Measurements from ENCODE around the gene CDH4. TPM values are rescaled to one million over a fixed set of nuclear protein-coding genes. Genes with fewer than 3 reads are reported as not detected.

The CDH4 gene
- total and polyA plus RNA-seq, 4 experiments from 2014 or later = 0.39 to 1.1 (median 0.41) TPM; not detected in 1

DNA sequence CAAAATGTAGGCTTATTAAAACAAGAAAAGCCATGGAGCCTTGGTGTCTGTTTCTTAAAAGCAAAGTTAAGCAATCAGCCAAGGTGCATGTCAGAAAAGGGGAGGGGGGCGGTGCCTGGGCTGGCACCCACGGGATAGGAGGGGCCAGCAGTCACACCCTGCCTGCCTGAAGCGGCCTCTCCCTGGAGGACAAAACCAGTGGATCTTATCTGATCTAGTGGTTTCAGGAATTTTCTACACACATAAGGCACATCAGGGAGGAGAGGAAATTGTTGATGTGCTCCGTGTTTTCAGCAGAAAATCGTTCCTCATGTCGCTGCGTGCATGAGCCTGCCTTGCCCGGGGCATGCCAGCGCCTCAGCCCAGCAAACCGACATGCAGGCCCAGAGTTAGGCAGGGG, 537.3 kb downstream of the CDH4 start:
- POLR2A ChIA-PET (ENCODE audit: partially characterized antibody) = no interaction called here
- intact Hi-C loops (cut with micrococcal nuclease) = no loop called here

DNA sequence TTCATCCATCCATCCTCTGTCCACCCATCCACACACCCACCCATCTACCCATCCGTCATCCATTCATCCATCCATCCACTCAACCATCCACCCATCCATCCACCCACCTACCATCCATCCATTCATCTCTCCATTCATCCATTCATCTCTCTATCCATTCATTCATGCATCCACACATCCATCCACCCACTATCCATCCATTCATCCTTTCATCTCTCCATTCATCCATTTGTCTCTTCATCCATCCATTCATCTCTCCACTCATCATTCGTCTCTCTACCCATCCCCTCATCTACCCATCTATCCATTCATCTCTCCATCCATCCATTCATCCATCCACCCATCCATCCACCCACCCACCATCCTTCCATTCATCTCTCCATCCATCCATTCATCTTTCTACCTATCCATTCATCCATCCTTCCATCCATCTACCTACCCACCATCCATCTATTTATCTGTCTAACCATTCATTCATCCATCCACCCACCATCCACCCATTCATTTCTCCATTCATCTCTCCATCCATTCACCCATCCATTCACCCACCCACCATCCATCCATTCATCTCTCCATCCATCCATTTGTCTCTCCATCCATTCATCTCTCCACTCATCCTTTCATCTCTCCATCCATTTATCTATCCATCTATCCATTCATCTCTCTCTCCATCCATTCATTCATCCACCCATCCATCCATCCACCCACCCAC, 538.2 kb downstream of the CDH4 start:
- no peak for DNase-seq
- POLR2A ChIA-PET (ENCODE audit: partially characterized antibody) = no interaction called here

More for the DNA sequence above, 537.3 kb downstream of the CDH4 start:
- Histone ChIP-seq H3K4me1 (ENCODE audit: insufficient read depth, low read length) (no peaks in the 10 kb centered on the region), H3K27me3 (ENCODE audit: insufficient read depth, low read length) (no peaks in the 10 kb centered on the region), H3K27ac (ENCODE audit: low read depth, low read length) (no peak overlapping the region), H3K9me3 (ENCODE audit: control insufficient read depth in 1 of 2, low read length in 2 of 2) (no peaks in the 10 kb centered on the region), H3K4me3 (ENCODE audit: low read length in 2 of 2) (no peak overlapping the region), H3K36me3 (ENCODE audit: insufficient read depth, low read length) (no peaks in the 10 kb centered on the region)
- H3K4me3 Mint-ChIP-seq = no peak overlapping the region
- no peak for DNase-seq
- peaks cover 0 to 2% (median 0%) of the 10 kb centered on the region in 4 donors for H3K4me1 Mint-ChIP-seq
- H3K36me3 Mint-ChIP-seq = no peaks in the 10 kb centered on the region
- CTCF ChIA-PET (ENCODE audit: partially characterized antibody) = no interaction called here
- peaks cover 0 to 10% (median under 1%) of the 10 kb centered on the region in 8 donors for H3K9me3 Mint-ChIP-seq
- peaks cover 2 to 5% of the 10 kb centered on the region in 2 donors for H3K27me3 Mint-ChIP-seq
- H3K27ac Mint-ChIP-seq = no peak overlapping the region

DNA sequence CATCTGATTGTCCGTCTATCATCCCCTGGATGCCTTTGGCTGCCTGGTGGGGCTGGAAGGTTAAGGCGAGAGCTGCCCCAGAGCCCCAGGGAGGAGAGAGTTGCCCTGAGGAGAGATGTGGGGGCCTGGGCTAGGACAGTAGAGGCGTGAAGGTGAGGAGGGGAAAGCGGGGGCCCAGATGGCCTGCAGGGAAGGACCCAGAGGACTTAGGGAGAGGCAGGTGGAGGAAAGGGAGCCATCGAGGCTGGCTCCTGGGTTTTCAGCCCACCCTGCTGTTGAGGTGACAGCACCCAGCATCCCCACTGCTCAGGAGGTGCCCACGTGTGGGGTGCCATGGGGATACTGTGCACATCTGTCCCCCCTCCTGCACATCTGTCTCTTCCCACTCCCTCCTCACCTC, 539.9 kb downstream of the CDH4 start:
- Histone ChIP-seq H3K4me1 (ENCODE audit: insufficient read depth, low read length) (no peaks in the 10 kb centered on the region), H3K4me3 (ENCODE audit: low read length in 2 of 2) (no peak overlapping the region), H3K9me3 (ENCODE audit: control insufficient read depth in 1 of 2, low read length in 2 of 2) (no peaks in the 10 kb centered on the region), H3K36me3 (ENCODE audit: insufficient read depth, low read length) (no peaks in the 10 kb centered on the region), H3K27me3 (ENCODE audit: insufficient read depth, low read length) (no peaks in the 10 kb centered on the region), H3K27ac (ENCODE audit: low read depth, low read length) (no peak overlapping the region)
- H3K4me3 Mint-ChIP-seq = no peak overlapping the region
- H3K4me1 Mint-ChIP-seq = peaks cover 0 to 1% (median 0%) of the 10 kb centered on the region in 4 donors
- H3K36me3 Mint-ChIP-seq = no peaks in the 10 kb centered on the region
- peaks cover 0 to 8% of the 10 kb centered on the region in 2 donors for H3K27me3 Mint-ChIP-seq
- intact Hi-C loops (cut with micrococcal nuclease) = no loop called here
- DNase-seq = no peak
- CTCF ChIA-PET (ENCODE audit: partially characterized antibody) = no interaction called here
- no peak overlapping the region for H3K27ac Mint-ChIP-seq
- H3K9me3 Mint-ChIP-seq = peaks cover 0 to 11% (median 2%) of the 10 kb centered on the region in 8 donors
- POLR2A ChIA-PET (ENCODE audit: partially characterized antibody) = no interaction called here

More for the DNA sequence above, 538.2 kb downstream of the CDH4 start:
- H3K27me3 Mint-ChIP-seq = peaks cover 0 to 6% of the 10 kb centered on the region in 2 donors
- no peaks in the 10 kb centered on the region for H3K36me3 Mint-ChIP-seq
- H3K27ac Mint-ChIP-seq = no peak overlapping the region
- intact Hi-C loops (cut with micrococcal nuclease) = no loop called here
- Histone ChIP-seq H3K9me3 (ENCODE audit: control insufficient read depth in 1 of 2, low read length in 2 of 2) (no peaks in the 10 kb centered on the region), H3K4me3 (ENCODE audit: low read length in 2 of 2) (no peak overlapping the region), H3K4me1 (ENCODE audit: insufficient read depth, low read length) (no peaks in the 10 kb centered on the region), H3K27ac (ENCODE audit: low read depth, low read length) (no peak overlapping the region), H3K36me3 (ENCODE audit: insufficient read depth, low read length) (no peaks in the 10 kb centered on the region), H3K27me3 (ENCODE audit: insufficient read depth, low read length) (no peaks in the 10 kb centered on the region)
- H3K4me1 Mint-ChIP-seq = peaks cover 0 to 2% (median 0%) of the 10 kb centered on the region in 4 donors
- peaks cover 0 to 12% (median under 1%) of the 10 kb centered on the region in 8 donors for H3K9me3 Mint-ChIP-seq
- no peak overlapping the region for H3K4me3 Mint-ChIP-seq
- CTCF ChIA-PET (ENCODE audit: partially characterized antibody) = no interaction called here

DNA sequence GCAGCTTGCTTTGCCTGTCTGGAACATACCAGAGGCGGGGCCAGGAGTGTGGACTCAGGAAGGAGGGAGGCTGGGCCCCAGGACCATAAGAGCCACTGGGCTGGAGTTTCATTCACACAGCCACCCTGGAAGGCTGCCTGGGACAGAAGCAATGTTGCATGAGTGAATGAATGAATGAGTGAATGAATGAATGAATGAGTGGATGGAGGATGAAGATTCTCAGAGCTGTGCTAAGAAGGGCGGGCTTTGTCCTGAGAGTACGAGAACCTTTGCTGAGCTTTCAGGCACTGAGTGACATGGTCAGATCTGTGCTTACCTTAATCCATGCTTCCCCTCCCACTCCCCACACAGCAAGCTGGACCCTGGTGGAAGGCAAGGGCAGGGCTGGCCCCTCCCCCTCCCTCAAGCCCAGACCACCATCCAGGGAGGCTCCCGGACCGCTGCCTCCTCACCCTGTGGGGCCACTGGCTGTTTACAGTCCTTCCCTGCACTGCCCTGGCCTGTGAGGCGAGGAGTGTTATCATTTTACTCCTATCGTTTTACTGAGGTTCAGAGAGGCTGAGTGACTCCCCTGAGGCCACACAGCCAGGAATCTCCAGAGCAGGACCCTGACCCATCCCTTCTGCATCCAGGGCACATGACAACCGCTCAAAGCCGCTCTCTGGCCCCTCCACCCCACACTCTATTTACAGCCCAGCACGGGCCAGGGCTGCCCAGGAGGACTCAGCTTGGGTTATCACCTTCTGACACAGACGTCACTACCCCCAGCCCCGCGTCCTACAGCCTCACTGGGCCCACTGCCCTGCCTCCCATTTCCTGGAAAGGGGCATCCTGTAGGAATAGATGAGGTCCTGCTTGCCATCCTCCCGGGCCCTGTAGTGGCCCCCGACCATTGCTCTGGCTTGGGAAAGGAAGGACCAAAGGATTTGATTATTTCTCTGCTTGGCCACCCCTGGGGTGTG, 543.9 kb downstream of the CDH4 start:
- H3K27me3 Mint-ChIP-seq = peaks cover 0 to 6% of the 10 kb centered on the region in 2 donors
- ChIA-PET CTCF (ENCODE audit: partially characterized antibody) (no interaction called here), POLR2A (ENCODE audit: partially characterized antibody) (no interaction called here)
- H3K9me3 Mint-ChIP-seq = peaks cover 0 to 3% (median 0%) of the 10 kb centered on the region in 8 donors
- no peak overlapping the region for H3K4me3 Mint-ChIP-seq
- H3K4me1 Mint-ChIP-seq = no peaks in the 10 kb centered on the region
- no peaks in the 10 kb centered on the region for H3K4me1 ChIP-seq (ENCODE audit: insufficient read depth, low read length)
- H3K9me3 ChIP-seq (ENCODE audit: control insufficient read depth in 1 of 2, low read length in 2 of 2) = no peaks in the 10 kb centered on the region
- H3K36me3 ChIP-seq (ENCODE audit: insufficient read depth, low read length) = no peaks in the 10 kb centered on the region
- no peak overlapping the region for H3K27ac ChIP-seq (ENCODE audit: low read depth, low read length)
- no peaks in the 10 kb centered on the region for H3K36me3 Mint-ChIP-seq
- DNase-seq = no peak
- H3K27ac Mint-ChIP-seq = no peak overlapping the region
- no peak overlapping the region for H3K4me3 ChIP-seq (ENCODE audit: low read length in 2 of 2)
- no peaks in the 10 kb centered on the region for H3K27me3 ChIP-seq (ENCODE audit: insufficient read depth, low read length)
- intact Hi-C loops (cut with micrococcal nuclease) = no loop called here

DNA sequence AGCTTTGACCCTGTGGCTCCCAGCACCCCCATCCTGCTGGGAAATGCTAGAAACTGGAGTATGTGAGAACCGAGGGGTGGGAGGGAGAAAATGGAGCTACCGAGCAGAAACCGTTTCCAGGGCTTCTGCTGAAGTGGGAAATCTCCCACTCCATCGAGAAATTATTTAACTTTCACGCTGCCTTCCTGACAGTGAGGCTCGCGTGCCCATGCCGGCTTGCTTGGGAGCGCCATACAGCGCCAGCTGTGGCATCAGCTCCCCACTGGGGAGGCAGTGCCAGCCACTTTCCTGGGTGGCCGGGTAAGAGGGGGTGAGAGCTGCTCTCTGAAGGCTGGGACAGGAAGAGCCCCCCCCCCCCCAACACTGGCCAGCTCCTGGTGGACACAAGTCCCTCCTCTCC, 544.7 kb downstream of the CDH4 start:
- H3K9me3 ChIP-seq (ENCODE audit: control insufficient read depth in 1 of 2, low read length in 2 of 2) = no peaks in the 10 kb centered on the region
- no peaks in the 10 kb centered on the region for H3K4me1 Mint-ChIP-seq
- no peaks in the 10 kb centered on the region for H3K36me3 Mint-ChIP-seq
- no peak overlapping the region for H3K4me3 Mint-ChIP-seq
- no peaks in the 10 kb centered on the region for H3K36me3 ChIP-seq (ENCODE audit: insufficient read depth, low read length)
- no peak overlapping the region for H3K27ac Mint-ChIP-seq
- H3K27me3 ChIP-seq (ENCODE audit: insufficient read depth, low read length) = no peaks in the 10 kb centered on the region
- H3K4me1 ChIP-seq (ENCODE audit: insufficient read depth, low read length) = no peaks in the 10 kb centered on the region
- H3K9me3 Mint-ChIP-seq = peaks cover 0 to 3% (median 0%) of the 10 kb centered on the region in 8 donors
- intact Hi-C loops (cut with micrococcal nuclease) = no loop called here
- H3K4me3 ChIP-seq (ENCODE audit: low read length in 2 of 2) = no peak overlapping the region
- POLR2A ChIA-PET (ENCODE audit: partially characterized antibody) = no interaction called here
- no peak for DNase-seq
- no peak overlapping the region for H3K27ac ChIP-seq (ENCODE audit: low read depth, low read length)
- CTCF ChIA-PET (ENCODE audit: partially characterized antibody) = no interaction called here
- H3K27me3 Mint-ChIP-seq = peaks cover 0 to 3% of the 10 kb centered on the region in 2 donors

DNA sequence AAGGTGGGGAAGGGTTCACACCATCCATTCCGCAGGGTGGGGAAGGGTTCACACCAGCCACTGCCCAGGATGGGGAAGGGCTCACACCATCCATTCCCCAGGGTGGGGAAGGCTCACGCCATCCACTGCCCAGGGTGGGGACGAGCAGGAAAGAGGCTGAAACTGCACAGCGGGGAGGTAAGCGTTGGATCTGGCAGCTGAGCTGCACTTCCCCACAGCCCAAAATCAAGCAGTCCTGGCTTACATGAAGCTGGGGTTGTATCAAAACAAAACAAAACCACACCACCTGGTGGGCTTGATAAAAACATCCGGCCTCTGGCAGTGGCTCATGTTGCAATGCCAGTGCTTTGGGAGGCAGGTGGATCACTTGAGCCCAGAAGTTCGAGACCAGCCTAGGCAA, 545.1 kb downstream of the CDH4 start:
- no peaks in the 10 kb centered on the region for H3K36me3 ChIP-seq (ENCODE audit: insufficient read depth, low read length)
- no peaks in the 10 kb centered on the region for H3K4me1 ChIP-seq (ENCODE audit: insufficient read depth, low read length)
- no peak overlapping the region for H3K27ac Mint-ChIP-seq
- no peaks in the 10 kb centered on the region for H3K36me3 Mint-ChIP-seq
- no peaks in the 10 kb centered on the region for H3K4me1 Mint-ChIP-seq
- no peaks in the 10 kb centered on the region for H3K9me3 ChIP-seq (ENCODE audit: control insufficient read depth in 1 of 2, low read length in 2 of 2)
- no peaks in the 10 kb centered on the region for H3K27me3 ChIP-seq (ENCODE audit: insufficient read depth, low read length)
- ChIA-PET CTCF (ENCODE audit: partially characterized antibody) (no interaction called here), POLR2A (ENCODE audit: partially characterized antibody) (no interaction called here)
- no peak overlapping the region for H3K4me3 ChIP-seq (ENCODE audit: low read length in 2 of 2)
- H3K4me3 Mint-ChIP-seq = no peak overlapping the region
- H3K27ac ChIP-seq (ENCODE audit: low read depth, low read length) = no peak overlapping the region
- no peak for DNase-seq
- H3K9me3 Mint-ChIP-seq = peaks cover 0 to 3% (median 0%) of the 10 kb centered on the region in 8 donors
- peaks cover 0 to 3% of the 10 kb centered on the region in 2 donors for H3K27me3 Mint-ChIP-seq
- intact Hi-C loops (cut with micrococcal nuclease) = no loop called here

DNA sequence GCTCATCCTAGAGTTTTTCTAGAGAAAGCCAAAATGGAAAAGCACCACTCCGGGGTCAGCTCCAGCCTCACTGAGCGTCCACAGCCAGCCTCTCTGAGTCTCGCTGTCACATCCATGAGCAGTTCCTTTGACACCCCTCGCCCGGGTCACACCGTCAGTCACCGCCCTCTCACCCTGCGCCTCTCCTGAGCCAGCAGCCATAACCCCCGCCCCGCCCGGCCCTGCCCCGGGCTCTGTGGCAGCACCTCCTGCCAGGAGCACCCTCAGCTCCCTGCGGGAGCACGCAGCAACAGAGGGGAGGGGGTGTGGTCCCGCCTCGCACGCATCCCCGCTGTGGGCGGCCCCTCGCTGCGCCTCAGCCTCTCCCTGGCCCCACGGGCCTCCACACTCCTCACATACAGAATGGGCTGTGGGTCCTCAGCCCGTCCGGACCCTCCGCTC, 545.9 kb downstream of the CDH4 start:
- H3K4me1 ChIP-seq (ENCODE audit: insufficient read depth, low read length) = no peaks in the 10 kb centered on the region
- H3K9me3 ChIP-seq (ENCODE audit: control insufficient read depth in 1 of 2, low read length in 2 of 2) = no peaks in the 10 kb centered on the region
- Mint-ChIP-seq H3K4me3 (no peak overlapping the region), H3K27ac (no peak overlapping the region), H3K9me3 (peaks cover 0 to 3% (median 0%) of the 10 kb centered on the region in 8 donors), H3K4me1 (peaks cover 0 to under 1% (median 0%) of the 10 kb centered on the region in 4 donors), H3K36me3 (no peaks in the 10 kb centered on the region), H3K27me3 (peaks cover 0 to 3% of the 10 kb centered on the region in 2 donors)
- ChIA-PET CTCF (ENCODE audit: partially characterized antibody) (no interaction called here), POLR2A (ENCODE audit: partially characterized antibody) (no interaction called here)
- DNase-seq = no peak
- H3K27me3 ChIP-seq (ENCODE audit: insufficient read depth, low read length) = no peaks in the 10 kb centered on the region
- H3K36me3 ChIP-seq (ENCODE audit: insufficient read depth, low read length) = no peaks in the 10 kb centered on the region
- no peak overlapping the region for H3K27ac ChIP-seq (ENCODE audit: low read depth, low read length)
- intact Hi-C loops (cut with micrococcal nuclease) = no loop called here
- H3K4me3 ChIP-seq (ENCODE audit: low read length in 2 of 2) = no peak overlapping the region
